Esophagus squamous epithelium (tissue), 5 donors: ENCODE results near the gene TPD52L2. TPM values are rescaled to one million over a fixed set of nuclear protein-coding genes. Genes with fewer than 3 reads are reported as not detected.

Source experiments
- DNase-seq: peaks from one replicate; lab custom pipeline; 2025; lab: John Stamatoyannopoulos, UW
- H3K27ac ChIP-seq, 4 donors: fragments of 200-600 bp; sonication (generic); one replicate each; pipeline ENCODE4 v1.5.1; 2016 to 2019; ENCODE audit warnings: mild to moderate bottlenecking in 1 of 4
- H3K27me3 ChIP-seq, 4 donors: fragments of 200-600 bp; sonication (generic); 1 replicate in 3 of 4; 2 replicates in 1 of 4; pipeline versions ENCODE4 v1.5.1 to v1.6.0; 2017 to 2021; ENCODE audit warnings: antibody characterized with exemption in 1 of 4
- H3K36me3 ChIP-seq, 3 donors: fragments of 200-600 bp; sonication (generic); one replicate each; pipeline ENCODE4 v1.5.1; 2016 to 2019
- H3K4me1 ChIP-seq, 3 donors: fragments of 200-600 bp; sonication (generic); one replicate each; pipeline ENCODE4 v1.5.1; 2017 to 2019
- H3K4me3 ChIP-seq, 4 donors: fragments of 200-600 bp; sonication (generic); 1 replicate in 3 of 4; 2 replicates in 1 of 4; pipeline ENCODE4 v1.5.1; 2016 to 2019; ENCODE audit warnings: mild to moderate bottlenecking in 2 of 4, moderate library complexity in 1 of 4
- H3K9me3 ChIP-seq, 3 donors: fragments of 200-600 bp; sonication (generic); one replicate each; pipeline ENCODE4 v1.5.1; 2016 to 2019
- CTCF ChIP-seq, 6 experiments: fragments of 450-650 bp in 4 of 6; fragments of 200-600 bp in 2 of 6; sonication (generic) in 2 of 6; IDR thresholded peaks; one replicate each; pipeline ENCODE4 v1.5.1; 2016 to 2019; ENCODE audit warnings: antibody characterized with exemption in 6 of 6, mild to moderate bottlenecking in 4 of 6, moderate library complexity in 4 of 6
- POLR2A ChIP-seq, 4 donors: fragments of 450-650 bp; IDR thresholded peaks; one replicate each; pipeline ENCODE4 v1.6.1; 2017; ENCODE audit warnings: antibody characterized with exemption in 4 of 4, mild to moderate bottlenecking in 4 of 4, moderate library complexity in 3 of 4
- WGBS, 2 donors: methylation state at CpG; one replicate each; pipeline ENCODE4 v1.1.5; 2018; 5-methylcytosine and 5-hydroxymethylcytosine counted together
- intact Hi-C: fragments of 100-400 bp; cut with DNase I; formaldehyde crosslinking; loops from one replicate; pipeline ENCODE4 v1.15.0; 2022
- small RNA-seq, 4 donors: library from RNA; depleted of rRNA; stranded (forward); fragments of <200 nt; gene quantifications; one replicate each; pipeline ENCODE3, GENCODE V24; 2016
- total RNA-seq, 4 donors: library from RNA; depleted of rRNA; stranded (reverse); fragments of >200 nt; gene quantifications; one replicate each; pipeline ENCODE4 v1.1.0, GENCODE V29; 2016
- donor health status: DM: yes; HTN: yes; CAD: no.

The TPD52L2 gene
- total RNA-seq, 4 donors from 2014 or later: 97.1 to 124 (median 116) TPM

DNA sequence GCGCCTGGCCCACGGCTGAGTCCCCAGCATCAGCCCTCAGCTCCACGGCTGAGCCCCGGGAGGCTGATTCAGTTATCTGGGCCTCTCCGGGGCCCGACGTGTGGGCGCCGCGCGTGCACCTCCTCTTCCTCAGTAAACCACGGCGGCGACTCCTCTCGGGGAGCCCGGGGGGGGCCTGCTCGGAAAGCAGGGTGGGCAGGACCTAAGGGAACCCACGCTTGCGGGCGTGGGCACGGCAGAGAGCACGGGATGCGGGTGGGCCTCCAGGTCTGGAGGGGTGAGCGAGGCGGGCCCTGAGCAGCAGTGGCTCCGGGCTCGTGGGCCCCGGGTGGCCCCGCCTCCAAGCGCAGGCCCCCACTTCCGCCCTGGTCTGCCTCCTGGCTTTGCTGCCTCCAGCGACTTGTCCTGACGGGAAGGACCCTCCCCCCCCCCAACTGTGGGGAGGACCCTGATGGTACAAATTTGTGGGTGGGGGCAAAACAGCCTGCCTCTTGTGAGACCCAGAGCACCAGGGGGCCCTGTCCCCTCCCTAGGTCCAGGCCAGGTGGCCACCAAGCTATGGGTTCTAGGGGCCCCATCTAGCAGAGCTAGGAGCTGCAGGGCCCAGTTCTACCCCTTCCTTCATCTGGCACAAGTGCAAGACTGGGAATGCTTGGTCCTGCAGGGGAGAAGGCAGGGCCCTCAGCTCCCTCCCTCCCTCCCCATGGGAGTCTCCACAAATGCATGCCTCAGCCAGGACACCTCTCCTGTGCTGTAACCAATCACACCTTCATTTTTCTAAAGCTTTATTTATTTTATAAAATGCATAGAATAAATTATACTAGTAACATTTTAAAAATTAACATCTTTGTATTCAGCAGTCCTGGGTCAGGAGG is 74.2 kb downstream of the TPD52L2 start:
- Histone ChIP-seq H3K4me1 (peaks cover 11 to 45% (median 17%) of the 10 kb centered on the region in 3 donors), H3K4me3 (no peak overlapping the region), H3K9me3 (no peaks in the 10 kb centered on the region), H3K27ac (peak overlapping the region in 3 of 4 donors; percentile 5 to 39 (median 16)), H3K36me3 (peaks cover 25 to 94% (median 38%) of the 10 kb centered on the region in 3 donors), H3K27me3 (no peaks in the 10 kb centered on the region)
- 85 to 88% methylated on average over 4 to 5 of the region's 33 CpGs for WGBS, 2 donors
- DNase-seq: no peak
- no peak for TF ChIP-seq CTCF (IDR thresholded peaks at IDR 0.05)
- intact Hi-C loops: no loop called here

DNA sequence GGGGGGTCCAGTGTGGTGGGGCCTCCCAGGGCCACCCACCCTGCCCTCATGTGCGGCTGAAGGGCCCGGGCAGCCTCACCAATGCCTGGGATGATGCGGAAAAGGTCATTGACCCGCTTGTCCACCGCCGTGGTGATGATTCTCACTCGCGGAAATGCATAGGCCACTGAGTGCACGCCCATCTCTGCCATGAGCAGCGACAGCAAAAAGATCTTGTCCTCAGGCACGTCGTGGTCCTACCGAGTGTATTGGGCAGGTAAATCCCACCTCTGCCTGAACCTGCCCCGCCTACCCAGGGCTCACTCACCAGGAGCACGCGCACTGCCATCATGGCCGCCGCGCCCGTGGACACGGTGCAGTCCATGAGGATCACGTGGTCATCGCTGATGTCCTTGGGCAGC is 75.0 kb downstream of the TPD52L2 start:
- 60 to 92% methylated on average over 1 to 17 of the region's 23 CpGs for WGBS, 2 donors
- intact Hi-C loops: no loop called here
- H3K4me1 ChIP-seq: peaks cover 11 to 50% (median 17%) of the 10 kb centered on the region in 3 donors
- no peak overlapping the region for H3K4me3 ChIP-seq
- no peak for TF ChIP-seq POLR2A (IDR thresholded peaks at IDR 0.05)
- no peak for TF ChIP-seq CTCF (IDR thresholded peaks at IDR 0.05)
- H3K27ac ChIP-seq: peak overlapping the region; percentile 0 to 96 (median 48)
- DNase-seq: no peak
- H3K27me3 ChIP-seq: no peaks in the 10 kb centered on the region
- peaks cover 32 to 94% (median 32%) of the 10 kb centered on the region in 3 donors for H3K36me3 ChIP-seq
- H3K9me3 ChIP-seq: no peaks in the 10 kb centered on the region

DNA sequence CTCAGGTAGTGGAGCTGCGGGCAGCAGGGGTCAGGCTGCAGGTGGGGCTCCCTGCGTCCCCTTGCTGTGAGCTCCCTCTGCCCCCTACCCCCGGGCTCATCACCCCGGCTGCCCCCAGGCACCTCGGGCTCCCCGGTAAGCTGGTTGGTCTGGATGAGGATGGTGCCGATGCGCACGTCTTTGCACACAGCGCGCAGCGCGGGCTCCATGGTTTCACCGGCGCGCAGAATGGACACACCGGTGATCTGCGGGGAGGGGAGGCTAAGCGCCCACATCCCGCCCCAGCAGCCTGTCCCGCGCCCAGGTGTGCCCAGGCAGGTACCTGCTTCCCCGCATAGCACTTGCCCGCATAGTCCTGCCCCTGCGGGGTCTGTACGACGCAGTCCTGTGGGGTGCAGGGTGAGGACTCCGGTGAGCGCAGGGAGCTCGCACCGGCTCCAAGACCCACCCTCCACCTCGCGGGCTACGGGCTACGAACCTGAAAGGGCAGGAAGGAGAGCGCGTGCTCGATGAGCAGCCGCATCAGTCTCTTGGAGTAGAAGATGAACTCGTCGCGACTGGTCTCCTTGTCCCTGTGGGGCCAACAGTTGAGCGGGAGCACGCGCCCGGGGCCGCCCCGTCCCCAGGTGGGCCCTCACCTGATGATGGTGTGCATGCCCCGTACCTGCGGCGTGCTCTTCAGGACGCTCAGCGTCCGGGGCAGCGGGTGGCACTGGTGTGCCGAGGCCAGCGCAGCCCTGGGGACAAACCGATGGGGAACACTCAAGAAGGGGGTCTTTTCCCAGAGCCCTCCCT is 75.6 kb downstream of the TPD52L2 start:
- Histone ChIP-seq H3K36me3 (peaks cover 33 to 94% (median 38%) of the 10 kb centered on the region in 3 donors), H3K27ac (peak overlapping the region; percentile 90 to 96 (median 92)), H3K4me3 (no peak overlapping the region), H3K9me3 (no peaks in the 10 kb centered on the region), H3K27me3 (no peaks in the 10 kb centered on the region), H3K4me1 (peaks cover 11 to 50% (median 17%) of the 10 kb centered on the region in 3 donors)
- no peak for DNase-seq
- intact Hi-C loops: no loop called here
- WGBS, 2 donors: 94% methylated on average over 17 of the region's 58 CpGs; no CpG with 5 or more reads in 1 of the 2 donors
- TF ChIP-seq CTCF (IDR thresholded peaks at IDR 0.05) (no peak), POLR2A (IDR thresholded peaks at IDR 0.05) (no peak)

Small RNAs within 50 kb of the gene (small RNA-seq; reads per million reads assigned to genes)
- gene MIR941-2: 0 reads per million in 4 donors
- 0 reads per million in 4 donors for gene MIR941-4
- gene MIR941-5: 0 reads per million in 4 donors
- gene RNU1-134P: 0 reads per million in 4 donors

Other genes starting within 250 kb of the TPD52L2 start
- 10 to 100 TPM in 3 of 4 donors, 1 to 10 TPM in 1; 7.2 to 12.0 (median 11.0) TPM for gene GMEB2, start 238.2 kb upstream of the TPD52L2 start, total RNA-seq
- 1 to 10 TPM; 1.9 to 8.4 (median 4.5) TPM for gene STMN3, start 211.8 kb upstream of the TPD52L2 start, total RNA-seq
- gene RTEL1, start 207.0 kb upstream of the TPD52L2 start, total RNA-seq: 10 to 100 TPM in 2 of 4 donors, 1 to 10 TPM in 2; 6.4 to 22.7 (median 12.8) TPM
- 10 to 100 TPM in 3 of 4 donors, 1 to 10 TPM in 1; 2.5 to 15.2 (median 10.6) TPM for gene TNFRSF6B, start 168.6 kb upstream of the TPD52L2 start, total RNA-seq
- 10 to 100 TPM; 30.4 to 45.5 (median 37.0) TPM for gene ARFRP1, start 157.3 kb upstream of the TPD52L2 start, total RNA-seq
- 10 to 100 TPM; 25.4 to 31.9 (median 28.3) TPM for gene ZGPAT, start 157.2 kb upstream of the TPD52L2 start, total RNA-seq
- gene LIME1, start 128.6 kb upstream of the TPD52L2 start, total RNA-seq: 10 to 100 TPM; 10.9 to 22.3 (median 14.4) TPM
- 10 to 100 TPM; 37.0 to 55.5 (median 50.2) TPM for gene SLC2A4RG, start 125.5 kb upstream of the TPD52L2 start, total RNA-seq
- gene ZBTB46, start 34.0 kb upstream of the TPD52L2 start, total RNA-seq: 1 to 10 TPM in 3 of 4 donors, under 1 TPM in 1; 0.79 to 4.2 (median 2.0) TPM
- not detected for gene ABHD16B, start 3.8 kb upstream of the TPD52L2 start, total RNA-seq
- 10 to 100 TPM; 58.7 to 89.5 (median 75.4) TPM for gene DNAJC5, start 29.9 kb downstream of the TPD52L2 start, total RNA-seq
- 10 to 100 TPM; 23.1 to 38.0 (median 25.6) TPM for gene UCKL1, start 91.1 kb downstream of the TPD52L2 start, total RNA-seq
- 10 to 100 TPM; 10.7 to 17.6 (median 14.2) TPM for gene ZNF512B, start 104.7 kb downstream of the TPD52L2 start, total RNA-seq
- 10 to 100 TPM in 1 of 4 donors, 1 to 10 TPM in 3; 5.1 to 15.9 (median 6.8) TPM for gene SAMD10, start 114.4 kb downstream of the TPD52L2 start, total RNA-seq
- 10 to 100 TPM; 34.1 to 57.4 (median 45.8) TPM for gene PRPF6, start 115.9 kb downstream of the TPD52L2 start, total RNA-seq
- gene C20orf204, start 170.9 kb downstream of the TPD52L2 start, total RNA-seq: under 1 TPM in 3 of 4 donors, not detected in 1; 0.26 to 0.57 (median 0.57) TPM
- gene SOX18, start 184.4 kb downstream of the TPD52L2 start, total RNA-seq: 1 to 10 TPM; 1.3 to 4.5 (median 3.9) TPM
- gene TCEA2, start 197.9 kb downstream of the TPD52L2 start, total RNA-seq: 10 to 100 TPM in 2 of 4 donors, 1 to 10 TPM in 2; 1.8 to 25.2 (median 8.9) TPM
- 10 to 100 TPM in 3 of 4 donors, 1 to 10 TPM in 1; 7.4 to 14.4 (median 11.0) TPM for gene RGS19, start 214.2 kb downstream of the TPD52L2 start, total RNA-seq
- gene OPRL1, start 214.8 kb downstream of the TPD52L2 start, total RNA-seq: under 1 TPM in 3 of 4 donors, not detected in 1; 0.34 to 0.91 (median 0.76) TPM
- not detected for gene LKAAEAR1, start 219.1 kb downstream of the TPD52L2 start, total RNA-seq
- not detected for gene NPBWR2, start 242.3 kb downstream of the TPD52L2 start, total RNA-seq